Stimulated activated CD8-positive, alpha-beta memory T cell treated with anti-CD3 and anti-CD28 coated beads, Interleukin-4, amount 100 ng/mL, for 4 hours (primary cell): ENCODE results near the gene TMC1.

Source experiments
- DNase-seq, 2 donors: peaks; one replicate each; pipeline ENCODE4 v3.0.0-alpha.2; 2020; ENCODE audit warnings: low read depth in 2 of 2, low spot score in 1 of 2

The TMC1 gene

GRCh38 chr9:72565535-72565934 lies 44.1 kb downstream of the TMC1 start:
- DNase-seq = no peak

- no peak for DNase-seq
Measured at GRCh38 chr9:72574156-72574810, 52.9 kb downstream of the TMC1 start.

GRCh38 chr9:72575666-72576065 lies 54.3 kb downstream of the TMC1 start:
- no peak for DNase-seq

- no peak for DNase-seq
Measured at GRCh38 chr9:72576087-72576486, 54.7 kb downstream of the TMC1 start.

GRCh38 chr9:72577212-72577753 lies 55.9 kb downstream of the TMC1 start:
- no peak for DNase-seq

- no peak for DNase-seq
Measured at GRCh38 chr9:72579190-72579589, 57.8 kb downstream of the TMC1 start.

- no peak for DNase-seq
Measured at GRCh38 chr9:72579880-72580550, 58.6 kb downstream of the TMC1 start.

GRCh38 chr9:72581694-72582093 lies 60.3 kb downstream of the TMC1 start:
- DNase-seq = no peak

GRCh38 chr9:72583370-72583769 lies 62.0 kb downstream of the TMC1 start:
- no peak for DNase-seq

- no peak for DNase-seq
Measured at GRCh38 chr9:72586388-72587130, 65.2 kb downstream of the TMC1 start.

- DNase-seq = no peak
Measured at GRCh38 chr9:72588336-72588735, 66.9 kb downstream of the TMC1 start.

- DNase-seq = no peak
Measured at GRCh38 chr9:72589667-72590521, 68.5 kb downstream of the TMC1 start.

- no peak for DNase-seq
Measured at GRCh38 chr9:72590824-72591223, 69.4 kb downstream of the TMC1 start.

- no peak for DNase-seq
Measured at GRCh38 chr9:72592502-72593403, 71.3 kb downstream of the TMC1 start.

- DNase-seq = no peak
Measured at GRCh38 chr9:72596451-72597180, 75.2 kb downstream of the TMC1 start.

GRCh38 chr9:72597181-72597517 lies 75.7 kb downstream of the TMC1 start:
- DNase-seq = no peak

- DNase-seq = no peak
Measured at GRCh38 chr9:72597601-72598000, 76.2 kb downstream of the TMC1 start.

- no peak for DNase-seq
Measured at GRCh38 chr9:72598639-72599038, 77.2 kb downstream of the TMC1 start.

- DNase-seq = no peak
Measured at GRCh38 chr9:72599874-72600534, 78.6 kb downstream of the TMC1 start.
